Measurements from ENCODE around the gene ADCY2. TPM values are rescaled to one million over a fixed set of nuclear protein-coding genes. Genes with fewer than 3 reads are reported as not detected.

ADCY2 gene
- total and polyA plus RNA-seq, 9 of the 15 experiments (the other 6 are each of a cell fraction or from before 2014, with no cell fraction given), result 0.01 to 0.15 (median 0.03) TPM; not detected in 5

GRCh38 chr5:7610531-7611177, 214.7 kb downstream of the ADCY2 start:
- Histone ChIP-seq H4K20me1 (replicated peaks; ENCODE audit: control insufficient read depth, insufficient read depth, low read length) (no peaks in the 10 kb centered on the region), H3K36me3 (ENCODE audit: control insufficient read depth, insufficient read depth, low read length) (no peaks in the 10 kb centered on the region), H3K4me3 (no peak overlapping the region), H3K9ac (ENCODE audit: insufficient read depth in 1 of 2, low read depth in 2 of 2, low read length in 2 of 2) (no peak overlapping the region), H3K27ac (ENCODE audit: extremely low read depth, low read depth, low read length) (no peak overlapping the region), H3K79me2 (ENCODE audit: control insufficient read depth, insufficient read depth, low read length) (no peaks in the 10 kb centered on the region), H3K27me3 (ENCODE audit: control insufficient read depth in 2 of 2, insufficient read depth in 2 of 2, low read length in 2 of 2) (no peaks in the 10 kb centered on the region), H3K9me1 (ENCODE audit: control insufficient read depth, insufficient read depth, low read length) (no peaks in the 10 kb centered on the region), H3K4me1 (replicated peaks in 1 of 2; ENCODE audit: control insufficient read depth in 2 of 2, insufficient read depth in 2 of 2, low read length in 2 of 2) (no peaks in the 10 kb centered on the region), H2AFZ (ENCODE audit: low read depth, low read length) (no peak overlapping the region), H3K9me3 (replicated peaks; ENCODE audit: control insufficient read depth, insufficient read depth, low read depth, low read length) (no peaks in the 10 kb centered on the region), H3K4me2 (ENCODE audit: insufficient read depth, low read length) (no peak overlapping the region)
- FAIRE-seq (no peak), DNase-seq (ENCODE audit: extremely low read depth in 1 of 4, low spot score in 3 of 4) (no peak), ATAC-seq (no peak)
- no peak for TF ChIP-seq BCLAF1 (IDR thresholded peaks at IDR 0.05; ENCODE audit: borderline replicate concordance in 1 of 2, control insufficient read depth in 1 of 2, low read depth in 2 of 2, low read length in 1 of 2)
- no peak for TF ChIP-seq KHSRP (IDR thresholded peaks at IDR 0.05)
- TF ChIP-seq ZNF253 (CRISPR knock-in tag; conservative IDR thresholded peaks at IDR 0.05), result no peak
- TF ChIP-seq NR2C2 (CRISPR knock-in tag; IDR thresholded peaks at IDR 0.05), result no peak
- no peak for TF ChIP-seq NR2C2 (tag; IDR thresholded peaks at IDR 0.05)
- no peak for TF ChIP-seq ZNF586 (CRISPR knock-in tag; conservative IDR thresholded peaks at IDR 0.05)
- no peak for TF ChIP-seq ZNF644 (tag; IDR thresholded peaks at IDR 0.05; ENCODE audit: low read depth)
- no peak for TF ChIP-seq DLX4 (CRISPR knock-in tag; IDR thresholded peaks at IDR 0.05)
- POLR2A ChIA-PET, result no interaction called here
- no TSS peak for BruUV-seq (replicated peaks)
- CTCF ChIA-PET (ENCODE audit: low intra/inter-chr PET ratio), result no interaction called here
- WGBS (ENCODE audit: insufficient coverage, low coverage, missing lambda C conversion rate), result 0% methylated on average over 2 of the region's 2 CpGs
- in situ Hi-C loops (cut with MboI) (no loop called here), intact Hi-C loops (cut with micrococcal nuclease) (no loop called here)

Data from K562 (cell line).